GM12872 (cell line): ENCODE results near the gene PLIN4.

Experiments
- CTCF ChIP-seq: IDR thresholded peaks from 3 replicates; pipeline ENCODE4 v1.5.1; 2011; ENCODE audit warnings: low read depth, mild to moderate bottlenecking, low read length, moderate library complexity; ENCODE audit not compliant: insufficient read depth

Gene PLIN4

DNA sequence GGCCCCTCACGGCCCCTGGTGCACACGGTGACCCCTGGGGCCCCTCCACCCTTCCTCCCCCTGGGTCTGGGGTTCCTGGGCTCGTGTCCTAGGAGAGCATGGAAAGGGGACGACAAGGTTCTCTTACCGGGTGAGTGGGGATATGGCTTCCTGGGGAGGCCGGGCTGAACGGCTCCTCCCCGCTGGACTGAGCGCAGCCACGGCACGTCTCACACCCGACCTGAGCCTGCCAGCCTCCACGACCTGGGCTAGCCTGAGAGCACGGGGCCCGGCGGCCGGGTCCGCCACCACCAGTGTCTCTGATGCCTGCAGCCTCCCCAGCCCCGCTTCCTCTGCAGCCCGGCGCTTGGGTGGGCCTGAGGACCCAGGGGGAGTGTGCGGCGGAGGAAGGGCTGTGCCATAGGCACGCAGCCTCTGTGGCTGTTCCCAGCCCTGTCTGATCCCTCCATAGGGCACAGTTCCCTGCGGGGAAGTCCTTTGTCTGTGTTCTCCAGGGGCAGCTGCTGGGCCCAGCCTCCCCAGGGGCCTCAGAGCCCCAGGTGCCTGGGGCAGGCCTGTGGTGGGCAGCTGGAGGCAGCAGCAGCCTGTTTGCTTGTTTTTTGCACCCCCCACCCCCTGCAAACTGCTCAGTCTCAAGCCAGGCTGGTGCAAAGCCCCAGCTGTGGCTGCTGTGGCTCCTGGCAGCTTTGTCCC is 15.0 kb downstream of the PLIN4 start:
- TF ChIP-seq CTCF, result no peak

GRCh38 chr19:4502282-4503131 is 15.8 kb downstream of the PLIN4 start:
- TF ChIP-seq CTCF, result no peak

GRCh38 chr19:4501691-4502090 is 16.6 kb downstream of the PLIN4 start:
- no peak for TF ChIP-seq CTCF

GRCh38 chr19:4500841-4501591 is 17.3 kb downstream of the PLIN4 start:
- TF ChIP-seq CTCF, result no peak

- TF ChIP-seq CTCF, result no peak
Measured at GRCh38 chr19:4499855-4500254, 18.4 kb downstream of the PLIN4 start.

DNA sequence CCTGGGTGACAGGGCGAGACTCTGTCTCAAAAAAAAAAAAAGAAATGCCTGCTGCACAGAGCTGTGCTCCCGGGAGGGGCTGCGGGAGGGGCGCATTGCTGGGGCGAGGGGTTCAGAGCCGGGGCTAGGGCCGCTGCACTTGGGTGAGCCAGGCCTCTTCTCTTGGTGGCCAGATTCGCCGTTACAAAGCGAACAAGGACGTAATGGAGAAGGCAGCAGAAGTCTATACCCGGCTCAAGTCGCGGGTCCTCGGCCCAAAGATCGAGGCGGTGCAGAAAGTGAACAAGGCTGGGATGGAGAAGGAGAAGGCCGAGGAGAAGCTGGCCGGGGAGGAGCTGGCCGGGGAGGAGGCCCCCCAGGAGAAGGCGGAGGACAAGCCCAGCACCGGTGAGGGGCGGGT is 19.0 kb downstream of the PLIN4 start:
- TF ChIP-seq CTCF, result no peak

GRCh38 chr19:4498694-4499093 is 19.6 kb downstream of the PLIN4 start:
- TF ChIP-seq CTCF, result no peak
